H1 (cell line): ENCODE results near the gene RPS21. TPM values are rescaled to one million over a fixed set of nuclear protein-coding genes. Genes with fewer than 3 reads are reported as not detected.

ENCODE experiments used
- CTCF ChIA-PET: fragments of 300-600 bp; sonication (Branson Sonifier 250); formaldehyde crosslinking; loops from one replicate; lab custom pipeline; 2021; ENCODE audit not compliant: partially characterized antibody; lab: Charles Lee
- POLR2A ChIA-PET: fragments of 300-600 bp; sonication (Branson Sonifier 250); formaldehyde crosslinking; loops from one replicate; lab custom pipeline; 2021; ENCODE audit warnings: inconsistent platforms; ENCODE audit not compliant: partially characterized antibody; lab: Charles Lee
- DNase-seq, 2 experiments: peaks; one replicate each; pipeline versions ENCODE4 v3.0.0 to v3.0.0-alpha.2; 2010 to 2022; ENCODE audit warnings: low spot score in 2 of 2, low read depth in 1 of 2, mixed read lengths in 1 of 2
- FAIRE-seq: peaks from 2 replicates; lab custom pipeline; 2011; peaks lifted over from hg19 to GRCh38; lab: Jason Lieb, UNC
- H2AFZ ChIP-seq: 2 replicates; pipeline ENCODE4 v1.8.1; 2012; ENCODE audit warnings: low read length, inconsistent platforms
- H2AK5ac ChIP-seq: 2 replicates; pipeline ENCODE4 v1.6.1; 2013; ENCODE audit warnings: low read depth, low read length
- H2BK120ac ChIP-seq: replicated peaks from 2 replicates; pipeline ENCODE3; 2013; ENCODE audit warnings: low read depth, low read length, inconsistent platforms
- H2BK12ac ChIP-seq: 2 replicates; pipeline ENCODE4 v1.6.1; 2013; ENCODE audit warnings: low read depth, low read length
- H2BK15ac ChIP-seq: 2 replicates; pipeline ENCODE4 v1.6.1; 2013; ENCODE audit warnings: low read length
- H2BK20ac ChIP-seq: 2 replicates; pipeline ENCODE4 v1.6.1; 2013; ENCODE audit warnings: low read length
- H2BK5ac ChIP-seq: 2 replicates; pipeline ENCODE4 v1.6.1; 2013; ENCODE audit warnings: low read depth, low read length
- H3K14ac ChIP-seq: 2 replicates; pipeline ENCODE4 v1.6.1; 2013; ENCODE audit warnings: inconsistent platforms; ENCODE audit not compliant: insufficient read length
- H3K18ac ChIP-seq: 2 replicates; pipeline ENCODE4 v1.6.1; 2013; ENCODE audit warnings: low read length; ENCODE audit errors: extremely low read depth
- H3K23ac ChIP-seq: 2 replicates; pipeline ENCODE4 v1.6.1; 2013; ENCODE audit warnings: inconsistent platforms; ENCODE audit not compliant: insufficient read length
- H3K23me2 ChIP-seq: 2 replicates; pipeline ENCODE4 v1.6.1; 2013; ENCODE audit warnings: low read depth, low read length
- H3K27ac ChIP-seq: 2 replicates; pipeline ENCODE4 v1.6.1; 2011; ENCODE audit warnings: low read depth, low read length, inconsistent platforms
- H3K27me3 ChIP-seq, 4 experiments: replicated peaks in 1 of 4; 1 replicate in 1 of 4; 2 replicates in 3 of 4; pipeline versions ENCODE4 v1.6.1 to v1.8.1; 2011 to 2013; ENCODE audit warnings: low read length in 3 of 4, mild to moderate bottlenecking in 3 of 4, inconsistent platforms in 2 of 4, mixed read lengths in 2 of 4, moderate library complexity in 1 of 4; ENCODE audit not compliant: control insufficient read depth in 3 of 4, insufficient read depth in 3 of 4; ENCODE audit errors: extremely low read depth in 1 of 4
- H3K36me3 ChIP-seq, 4 experiments: 2 replicates each; pipeline versions ENCODE4 v1.6.1 to v1.8.1; 2011 to 2013; ENCODE audit warnings: mild to moderate bottlenecking in 4 of 4, low read length in 3 of 4, moderate library complexity in 2 of 4, control low read depth in 1 of 4, inconsistent platforms in 1 of 4; ENCODE audit not compliant: insufficient read depth in 4 of 4, control insufficient read depth in 2 of 4
- H3K4ac ChIP-seq: replicated peaks from 2 replicates; pipeline ENCODE3; 2013; ENCODE audit warnings: low read length, low read depth, mixed read lengths, inconsistent platforms; ENCODE audit not compliant: insufficient read length
- H3K4me1 ChIP-seq, 4 experiments: replicated peaks in 1 of 4; 1 replicate in 1 of 4; 2 replicates in 3 of 4; pipeline versions ENCODE4 v1.6.1 to v1.8.1; 2011 to 2013; ENCODE audit warnings: low read length in 3 of 4, inconsistent platforms in 2 of 4, mixed read lengths in 1 of 4; ENCODE audit not compliant: insufficient read depth in 4 of 4, control insufficient read depth in 3 of 4
- H3K4me2 ChIP-seq, 2 experiments: 2 replicates each; pipeline versions ENCODE4 v1.6.1 to v1.8.1; 2011 to 2013; ENCODE audit warnings: low read depth in 2 of 2, low read length in 2 of 2, control low read depth in 1 of 2, inconsistent platforms in 1 of 2, mild to moderate bottlenecking in 1 of 2; ENCODE audit not compliant: insufficient read depth in 1 of 2
- H3K4me3 ChIP-seq, 4 experiments: fragments of 200-600, 300-600 bp in 1 of 4; sonication (generic), shearing (Covaris generic), sonication (Bioruptor Twin) in 1 of 4; 2 replicates each; pipeline versions ENCODE4 v1.5.1 to v1.8.1; 2011 to 2016; ENCODE audit warnings: low read length in 4 of 4, low read depth in 3 of 4, control low read depth in 2 of 4, inconsistent platforms in 2 of 4, mild to moderate bottlenecking in 2 of 4, mixed read lengths in 1 of 4, moderate library complexity in 1 of 4; ENCODE audit not compliant: insufficient read depth in 2 of 4; ENCODE audit errors: extremely low read depth in 1 of 4
- H3K56ac ChIP-seq: replicated peaks from 2 replicates; pipeline ENCODE3; 2013; ENCODE audit warnings: low read depth, mild to moderate bottlenecking, mixed read lengths, low read length, inconsistent platforms; ENCODE audit not compliant: insufficient read length
- H3K79me1 ChIP-seq: 2 replicates; pipeline ENCODE4 v1.6.1; 2013; ENCODE audit warnings: low read depth, low read length, control low read depth
- H3K79me2 ChIP-seq, 2 experiments: 2 replicates each; pipeline versions ENCODE4 v1.6.1 to v1.8.1; 2012 to 2013; ENCODE audit warnings: low read length in 2 of 2, mild to moderate bottlenecking in 2 of 2, inconsistent platforms in 1 of 2; ENCODE audit not compliant: insufficient read depth in 2 of 2, control insufficient read depth in 1 of 2
- H3K9ac ChIP-seq, 4 experiments: replicated peaks in 1 of 4; 1 replicate in 1 of 4; 2 replicates in 3 of 4; pipeline versions ENCODE4 v1.6.1 to v1.8.1; 2011 to 2013; ENCODE audit warnings: low read depth in 3 of 4, low read length in 3 of 4, control low read depth in 2 of 4, mild to moderate bottlenecking in 2 of 4, moderate library complexity in 2 of 4, inconsistent platforms in 1 of 4; ENCODE audit errors: extremely low read depth in 1 of 4
- H3K9me3 ChIP-seq, 2 experiments: 2 replicates each; pipeline versions ENCODE4 v1.6.1 to v1.8.1; 2012 to 2013; ENCODE audit warnings: mild to moderate bottlenecking in 2 of 2, moderate library complexity in 2 of 2, control low read depth in 1 of 2, inconsistent platforms in 1 of 2, low read depth in 1 of 2, low read length in 1 of 2, mixed read lengths in 1 of 2; ENCODE audit not compliant: insufficient read depth in 2 of 2
- H4K20me1 ChIP-seq, 2 experiments: replicated peaks in 1 of 2; 2 replicates each; pipeline versions ENCODE3 to v1.8.1; 2011 to 2013; ENCODE audit warnings: inconsistent platforms in 2 of 2, low read length in 2 of 2, mild to moderate bottlenecking in 1 of 2; ENCODE audit not compliant: insufficient read depth in 2 of 2, control insufficient read depth in 1 of 2
- H4K5ac ChIP-seq: 2 replicates; pipeline ENCODE4 v1.6.1; 2013; ENCODE audit warnings: low read length, low read depth, mixed read lengths, inconsistent platforms; ENCODE audit not compliant: insufficient read length
- H4K8ac ChIP-seq: 2 replicates; pipeline ENCODE4 v1.8.0; 2013; ENCODE audit warnings: mild to moderate bottlenecking, moderate library complexity, low read length, inconsistent platforms; ENCODE audit not compliant: insufficient read depth; ENCODE audit errors: extremely low read depth
- H4K91ac ChIP-seq: replicated peaks from 2 replicates; pipeline ENCODE3; 2013; ENCODE audit warnings: low read length, mixed read lengths, inconsistent platforms; ENCODE audit not compliant: insufficient read length
- ASH2L ChIP-seq: fragments of 200-600, 300-600 bp; sonication (generic); IDR thresholded peaks from one replicate; pipeline ENCODE4 v1.7.1; 2017; ENCODE audit warnings: low read length
- CREB1 ChIP-seq: IDR thresholded peaks from 2 replicates; pipeline ENCODE4 v1.6.1; 2012; ENCODE audit warnings: inconsistent platforms
- EGR1 ChIP-seq: IDR thresholded peaks from 2 replicates; pipeline ENCODE4 v1.6.1; 2011; ENCODE audit warnings: low read depth, low read length, borderline replicate concordance
- KDM4A ChIP-seq: IDR thresholded peaks from one replicate; pipeline ENCODE4 v1.7.1; 2012; ENCODE audit warnings: low read depth, mild to moderate bottlenecking, moderate library complexity, low read length, inconsistent platforms; ENCODE audit not compliant: severe bottlenecking
- KDM5A ChIP-seq: fragments of 200-600 bp; IDR thresholded peaks from 2 replicates; pipeline ENCODE4 v1.7.1; 2012; ENCODE audit warnings: mild to moderate bottlenecking, low read length, inconsistent platforms, mixed read lengths
- PHF8 ChIP-seq: fragments of 200-600 bp; sonication (generic); conservative IDR thresholded peaks from 2 replicates; pipeline ENCODE4 v1.7.1; 2012; ENCODE audit warnings: low read depth, mild to moderate bottlenecking, inconsistent platforms, low read length, moderate library complexity
- SIRT6 ChIP-seq: IDR thresholded peaks from one replicate; pipeline ENCODE4 v1.7.1; 2012; ENCODE audit warnings: low read length, inconsistent platforms
- SRF ChIP-seq: IDR thresholded peaks from 2 replicates; pipeline ENCODE4 v1.6.1; 2011; ENCODE audit warnings: mild to moderate bottlenecking, low read depth, low read length, moderate library complexity
- TCF12 ChIP-seq: IDR thresholded peaks from 2 replicates; pipeline ENCODE4 v1.6.1; 2011; ENCODE audit warnings: low read depth, mild to moderate bottlenecking, low read length
- WGBS, 2 experiments: shearing (Covaris generic) in 1 of 2; methylation state at CpG; one replicate each; pipeline versions ENCODE4 v1.1.6 to v1.1.7; 2013 to 2015; ENCODE audit warnings: low lambda C conversion rate in 2 of 2, mixed read lengths in 2 of 2, inconsistent platforms in 1 of 2, low coverage in 1 of 2, missing lambda C conversion rate in 1 of 2; ENCODE audit not compliant: insufficient replicate concordance in 2 of 2, insufficient coverage in 1 of 2, insufficient read length in 1 of 2; ENCODE audit errors: extremely low coverage in 1 of 2, missing lambda C conversion rate in 1 of 2; 5-methylcytosine and 5-hydroxymethylcytosine counted together
- polyA plus RNA-seq, 7 experiments: library from polyadenylated mRNA; depleted of rRNA in 3 of 7; stranded (reverse) in 5 of 7; unstranded in 2 of 7; fragments of >200 nt in 5 of 7; fragments of 200-250 nt in 2 of 7; gene quantifications; 1 replicate in 5 of 7; 2 replicates in 1 of 7; 4 replicates in 1 of 7; pipeline versions ENCODE4 v1.2.1 to v1.2.3, GENCODE V29; 2011 to 2013; ENCODE audit warnings: missing spikeins in 2 of 7, mixed read lengths in 2 of 7
- total RNA-seq: library from RNA; stranded (reverse); fragmentation: NEBNext Ultra II Directional; extraction: Animal tissue kit (Norgen Biotek cat#: 25700); gene quantifications from 2 replicates; pipeline ENCODE4 v1.2.1, GENCODE V29; 2021

The RPS21 gene
- total and polyA plus RNA-seq, 2 of the 8 experiments (the other 6 are each of a cell fraction or from before 2014, with no cell fraction given), result 1,787 to 7,219 TPM

GRCh38 chr20:62430866-62431447, 44.1 kb downstream of the RPS21 start:
- no peak for TF ChIP-seq TCF12
- no peak for TF ChIP-seq KDM4A
- TF ChIP-seq EGR1, result no peak
- TF ChIP-seq SIRT6, result no peak
- no peak for TF ChIP-seq SRF
- no peak for TF ChIP-seq CREB1
- no peak for TF ChIP-seq ASH2L
- no peak for TF ChIP-seq KDM5A
- no peak for TF ChIP-seq PHF8
- 67% methylated on average over 23 of the region's 23 CpGs; no CpG with 5 or more reads in 1 of the 2 experiments for WGBS, 2 experiments
- H3K27ac ChIP-seq, result no peak overlapping the region

More at GRCh38 chr20:62430866-62431447, 44.1 kb downstream of the RPS21 start:
- Histone ChIP-seq H3K23ac (no peak overlapping the region), H2AK5ac (no peak overlapping the region), H3K14ac (no peak overlapping the region), H3K4ac (no peak overlapping the region), H3K4me3 (no peak overlapping the region), H3K56ac (no peak overlapping the region), H3K18ac (no peak overlapping the region), H3K9me3 (peaks cover 0 to under 1% of the 10 kb centered on the region in 2 experiments; a peak in 1 of 4 replicates), H2BK12ac (0 out of 2 replicates have a peak overlapping the region, but pooled peaks have one; percentile 11), H4K91ac (no peak overlapping the region), H2BK15ac (no peak overlapping the region), H3K23me2 (peaks cover 3% of the 10 kb centered on the region), H2BK120ac (no peak overlapping the region), H4K8ac (no peak overlapping the region), H3K79me1 (no peaks in the 10 kb centered on the region), H2AFZ (no peak overlapping the region), H3K4me2 (no peak overlapping the region), H2BK5ac (no peak overlapping the region), H4K20me1 (no peaks in the 10 kb centered on the region), H3K9ac (no peak overlapping the region), H2BK20ac (0 out of 2 replicates have a peak overlapping the region, but pooled peaks have one; percentile 82), H3K27me3 (peaks cover 0 to 2% (median 0%) of the 10 kb centered on the region in 4 experiments; a peak in 1 of 7 replicates), H3K4me1 (peaks cover 0 to 38% (median 28%) of the 10 kb centered on the region in 4 experiments; a peak in 6 of 7 replicates), H3K36me3 (no peaks in the 10 kb centered on the region), H3K79me2 (no peaks in the 10 kb centered on the region), H4K5ac (no peak overlapping the region)
- CTCF ChIA-PET, result interaction anchor here (1.0 to 10.8 kb wide), 3 partner anchors 9 to 76 kb away, joined by 3 to 104 read pairs (median 6); no protein-coding TSS in a partner anchor
- DNase-seq (no peak), FAIRE-seq (no peak)
- POLR2A ChIA-PET, result no interaction called here
